Tibial nerve (tissue), 4 donors: ENCODE data around the gene SLC38A3. TPM values are rescaled to one million over a fixed set of nuclear protein-coding genes. Genes with fewer than 3 reads are reported as not detected.

Experiments
- DNase-seq, 2 donors: peaks; one replicate each; pipeline ENCODE4 v3.0.0-alpha.2; 2019; ENCODE audit warnings: low spot score in 2 of 2
- H3K27ac ChIP-seq, 4 donors: fragments of 200-600 bp; sonication (generic) in 3 of 4; one replicate each; pipeline ENCODE4 v1.5.1; 2017 to 2019; ENCODE audit warnings: mild to moderate bottlenecking in 1 of 4
- H3K27me3 ChIP-seq, 2 donors: fragments of 200-600 bp; sonication (generic) in 1 of 2; one replicate each; pipeline versions ENCODE4 v1.5.1 to v1.6.0; 2017 to 2019
- H3K36me3 ChIP-seq, 3 donors: fragments of 200-600 bp; sonication (generic); one replicate each; pipeline ENCODE4 v1.5.1; 2018 to 2019
- H3K4me1 ChIP-seq, 4 donors: fragments of 200-600 bp; sonication (generic) in 3 of 4; one replicate each; pipeline ENCODE4 v1.5.1; 2017 to 2019
- H3K4me3 ChIP-seq, 4 donors: fragments of 200-600 bp; sonication (generic) in 3 of 4; one replicate each; pipeline ENCODE4 v1.5.1; 2017 to 2019; ENCODE audit warnings: mild to moderate bottlenecking in 1 of 4, moderate library complexity in 1 of 4
- H3K9me3 ChIP-seq, 4 donors: fragments of 200-600 bp; sonication (generic) in 3 of 4; one replicate each; pipeline ENCODE4 v1.5.1; 2017 to 2019
- CTCF ChIP-seq, 5 experiments: fragments of 200-600 bp in 3 of 5; fragments of 450-650 bp in 2 of 5; sonication (generic) in 3 of 5; IDR thresholded peaks; one replicate each; pipeline ENCODE4 v1.5.1; 2016 to 2019; ENCODE audit warnings: antibody characterized with exemption in 5 of 5, mild to moderate bottlenecking in 3 of 5, moderate library complexity in 2 of 5
- EP300 ChIP-seq, 2 donors: sonication (generic); formaldehyde crosslinking; IDR thresholded peaks; one replicate each; pipeline ENCODE4 v1.6.1; 2017; ENCODE audit warnings: antibody characterized with exemption in 2 of 2, mild to moderate bottlenecking in 1 of 2
- POLR2A ChIP-seq, 2 donors: fragments of 450-650 bp; IDR thresholded peaks; one replicate each; pipeline ENCODE4 v1.6.1; 2017; ENCODE audit warnings: antibody characterized with exemption in 2 of 2, mild to moderate bottlenecking in 2 of 2, moderate library complexity in 2 of 2
- WGBS, 2 donors: methylation state at CpG; one replicate each; pipeline ENCODE4 v1.1.5; 2018; 5-methylcytosine and 5-hydroxymethylcytosine counted together
- total RNA-seq, 4 donors: library from RNA; depleted of rRNA; stranded (reverse); fragments of >200 nt; gene quantifications; one replicate each; pipeline ENCODE4 v1.1.0, GENCODE V29; 2016

The SLC38A3 gene
- total RNA-seq, 4 donors from 2014 or later = 0.21 to 8.1 (median 1.5) TPM

GRCh38 chr3:50211930-50212329 lies 6.9 kb downstream of the SLC38A3 start:
- WGBS, 2 donors = 83% methylated on average over 2 of the region's 2 CpGs; no CpG with 5 or more reads in 1 of the 2 donors
- H3K4me3 ChIP-seq = no peak overlapping the region
- H3K27me3 ChIP-seq = no peaks in the 10 kb centered on the region
- TF ChIP-seq CTCF (IDR thresholded peaks at IDR 0.05) (no peak), EP300 (IDR thresholded peaks at IDR 0.05) (no peak), POLR2A (IDR thresholded peaks at IDR 0.05) (no peak)
- no peak for DNase-seq
- H3K36me3 ChIP-seq = no peaks in the 10 kb centered on the region
- no peaks in the 10 kb centered on the region for H3K9me3 ChIP-seq
- H3K27ac ChIP-seq = peak overlapping the region in 2 of 4 donors; percentile 75 to 80
- peaks cover 0 to 31% (median 9%) of the 10 kb centered on the region in 4 donors for H3K4me1 ChIP-seq

GRCh38 chr3:50212502-50212901 lies 7.4 kb downstream of the SLC38A3 start:
- Histone ChIP-seq H3K4me3 (no peak overlapping the region), H3K9me3 (no peaks in the 10 kb centered on the region), H3K4me1 (peaks cover 0 to 31% (median 9%) of the 10 kb centered on the region in 4 donors), H3K36me3 (no peaks in the 10 kb centered on the region), H3K27me3 (no peaks in the 10 kb centered on the region), H3K27ac (peak overlapping the region in 3 of 4 donors; percentile 29 to 80 (median 75))
- TF ChIP-seq CTCF (IDR thresholded peaks at IDR 0.05) (no peak), EP300 (IDR thresholded peaks at IDR 0.05) (no peak), POLR2A (IDR thresholded peaks at IDR 0.05) (no peak)
- WGBS, 2 donors = 70 to 77% methylated on average over 2 to 4 of the region's 4 CpGs
- no peak for DNase-seq

- Histone ChIP-seq H3K9me3 (no peaks in the 10 kb centered on the region), H3K4me3 (no peak overlapping the region), H3K4me1 (peaks cover 0 to 31% (median 9%) of the 10 kb centered on the region in 4 donors), H3K36me3 (no peaks in the 10 kb centered on the region), H3K27ac (peak overlapping the region in 3 of 4 donors; percentile 29 to 80 (median 75)), H3K27me3 (no peaks in the 10 kb centered on the region)
- no peak for TF ChIP-seq CTCF (IDR thresholded peaks at IDR 0.05)
- no peak for TF ChIP-seq EP300 (IDR thresholded peaks at IDR 0.05)
- TF ChIP-seq POLR2A (IDR thresholded peaks at IDR 0.05) = no peak
- DNase-seq = no peak
- WGBS, 2 donors = 67 to 78% methylated on average over 3 of the region's 3 CpGs
These were observed 7.9 kb downstream of the SLC38A3 start for GRCh38 chr3:50212971-50213370.

GRCh38 chr3:50213373-50213772 lies 8.3 kb downstream of the SLC38A3 start:
- peak overlapping the region in 3 of 4 donors; percentile 29 to 80 (median 75) for H3K27ac ChIP-seq
- 35 to 62% methylated on average over 9 to 12 of the region's 12 CpGs for WGBS, 2 donors

More at GRCh38 chr3:50213373-50213772, 8.3 kb downstream of the SLC38A3 start:
- Histone ChIP-seq H3K36me3 (peaks cover 0 to 3% (median 0%) of the 10 kb centered on the region in 3 donors), H3K27me3 (no peaks in the 10 kb centered on the region), H3K4me1 (peaks cover 0 to 31% (median 9%) of the 10 kb centered on the region in 4 donors), H3K4me3 (no peak overlapping the region), H3K9me3 (no peaks in the 10 kb centered on the region)
- no peak for DNase-seq
- TF ChIP-seq CTCF (IDR thresholded peaks at IDR 0.05) = no peak
- peak in 1 of 2 donors; percentile 24 for TF ChIP-seq EP300 (IDR thresholded peaks at IDR 0.05)
